Gastrocnemius medialis (tissue), 4 donors: ENCODE results near the gene LINGO1. TPM values are rescaled to one million over a fixed set of nuclear protein-coding genes. Genes with fewer than 3 reads are reported as not detected.

Experiments used
- ATAC-seq, 2 donors: fragments of 150-250 bp; one replicate each; pipeline ENCODE4 v1.9.1; 2016
- DNase-seq, 2 donors: peaks; one replicate each; pipeline ENCODE4 v3.0.0-alpha.2; 2019
- H3K27ac ChIP-seq, 4 donors: fragments of 200-600 bp; sonication (generic); 1 replicate in 1 of 4; 2 replicates in 3 of 4; pipeline ENCODE4 v1.5.1; 2016 to 2018; ENCODE audit warnings: mild to moderate bottlenecking in 2 of 4, moderate library complexity in 1 of 4
- H3K27me3 ChIP-seq, 3 donors: fragments of 200-600 bp; sonication (generic) in 2 of 3; 1 replicate in 1 of 3; 2 replicates in 2 of 3; pipeline versions ENCODE4 v1.5.1 to v1.6.0; 2016 to 2019; ENCODE audit warnings: mild to moderate bottlenecking in 1 of 3, moderate library complexity in 1 of 3
- H3K36me3 ChIP-seq, 2 donors: fragments of 200-600 bp; sonication (generic) in 1 of 2; one replicate each; pipeline ENCODE4 v1.5.1; 2017 to 2018
- H3K4me1 ChIP-seq, 2 donors: fragments of 200-600 bp; sonication (generic) in 1 of 2; one replicate each; pipeline ENCODE4 v1.5.1; 2016 to 2017; ENCODE audit warnings: mild to moderate bottlenecking in 2 of 2
- H3K4me3 ChIP-seq, 4 donors: fragments of 200-600 bp; sonication (generic) in 3 of 4; 1 replicate in 1 of 4; 2 replicates in 3 of 4; pipeline ENCODE4 v1.5.1; 2016 to 2019; ENCODE audit warnings: mild to moderate bottlenecking in 2 of 4
- H3K9me3 ChIP-seq, 3 donors: fragments of 200-600 bp; sonication (generic) in 2 of 3; 1 replicate in 1 of 3; 2 replicates in 2 of 3; pipeline ENCODE4 v1.5.1; 2016 to 2019
- POLR2A ChIP-seq, 2 donors: fragments of 450-650 bp; IDR thresholded peaks; one replicate each; pipeline ENCODE4 v1.6.1; 2017; ENCODE audit warnings: antibody characterized with exemption in 2 of 2, mild to moderate bottlenecking in 2 of 2, moderate library complexity in 2 of 2
- in situ Hi-C, 4 donors: fragments of 200-750 bp; cut with MboI; loops; one replicate each; pipeline versions ENCODE4 v1.15.0 to v1.8.0; 2017; ENCODE audit warnings: low sequenced_read_pairs in 4 of 4
- intact Hi-C: fragments of 100-400 bp; cut with DNase I; formaldehyde crosslinking; loops from one replicate; pipeline ENCODE4 v1.15.1; 2023; ENCODE audit warnings: low total_unique reads
- total RNA-seq, 4 donors: library from RNA; depleted of rRNA; stranded (reverse); fragments of >200 nt; gene quantifications; one replicate each; pipeline versions ENCODE4 v1.1.0 to v1.2.3, GENCODE V29; 2016
- TF ChIP-seq, protein P1 (sequence below), 5 experiments: fragments of 450-650 bp in 3 of 5; fragments of 200-600 bp in 2 of 5; sonication (generic) in 2 of 5; IDR thresholded peaks in 4 of 5; conservative IDR thresholded peaks in 1 of 5; 1 replicate in 4 of 5; 2 replicates in 1 of 5; pipeline ENCODE4 v1.5.1; 2016 to 2019; ENCODE audit warnings: antibody characterized with exemption in 5 of 5, mild to moderate bottlenecking in 3 of 5, moderate library complexity in 3 of 5

Gene LINGO1
- total RNA-seq, 4 donors from 2014 or later = 0.94 to 12.8 TPM; not detected in 2

DNA sequence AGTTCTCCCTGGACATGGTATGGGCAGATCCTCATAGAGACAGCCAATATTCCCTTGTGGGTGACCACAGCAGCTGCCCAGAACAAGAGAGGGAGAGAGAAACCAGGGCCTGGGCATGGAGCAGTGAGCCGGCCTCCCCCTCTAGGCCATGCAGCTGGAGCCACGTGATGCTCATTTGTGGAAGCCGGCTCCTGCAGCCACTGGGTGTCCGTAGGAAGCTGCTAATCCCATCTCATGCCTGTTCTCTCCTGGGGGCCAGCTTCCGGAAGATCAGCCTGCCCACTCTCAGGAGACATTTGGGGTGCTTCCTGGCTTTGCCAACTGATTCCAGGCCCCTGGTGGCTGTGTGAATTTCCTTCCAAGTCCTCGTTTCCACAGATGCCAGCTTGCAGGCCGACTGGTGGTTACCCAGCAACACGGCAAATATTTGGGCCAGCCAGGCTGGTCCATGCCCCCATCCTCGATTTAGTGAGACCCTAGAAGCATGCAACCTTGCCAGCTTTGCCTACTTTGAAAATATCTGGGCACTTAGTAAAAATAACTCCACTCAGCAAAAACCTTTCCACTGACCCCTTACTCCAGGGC, 55.3 kb downstream of the LINGO1 start:
- TF ChIP-seq, protein P1, sequence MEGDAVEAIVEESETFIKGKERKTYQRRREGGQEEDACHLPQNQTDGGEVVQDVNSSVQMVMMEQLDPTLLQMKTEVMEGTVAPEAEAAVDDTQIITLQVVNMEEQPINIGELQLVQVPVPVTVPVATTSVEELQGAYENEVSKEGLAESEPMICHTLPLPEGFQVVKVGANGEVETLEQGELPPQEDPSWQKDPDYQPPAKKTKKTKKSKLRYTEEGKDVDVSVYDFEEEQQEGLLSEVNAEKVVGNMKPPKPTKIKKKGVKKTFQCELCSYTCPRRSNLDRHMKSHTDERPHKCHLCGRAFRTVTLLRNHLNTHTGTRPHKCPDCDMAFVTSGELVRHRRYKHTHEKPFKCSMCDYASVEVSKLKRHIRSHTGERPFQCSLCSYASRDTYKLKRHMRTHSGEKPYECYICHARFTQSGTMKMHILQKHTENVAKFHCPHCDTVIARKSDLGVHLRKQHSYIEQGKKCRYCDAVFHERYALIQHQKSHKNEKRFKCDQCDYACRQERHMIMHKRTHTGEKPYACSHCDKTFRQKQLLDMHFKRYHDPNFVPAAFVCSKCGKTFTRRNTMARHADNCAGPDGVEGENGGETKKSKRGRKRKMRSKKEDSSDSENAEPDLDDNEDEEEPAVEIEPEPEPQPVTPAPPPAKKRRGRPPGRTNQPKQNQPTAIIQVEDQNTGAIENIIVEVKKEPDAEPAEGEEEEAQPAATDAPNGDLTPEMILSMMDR (IDR thresholded peaks at IDR 0.05 in 4 of 5, conservative IDR thresholded peaks at IDR 0.05 in 1 of 5) = no peak
- no peak for TF ChIP-seq POLR2A (IDR thresholded peaks at IDR 0.05)
- no peaks in the 10 kb centered on the region for H3K9me3 ChIP-seq
- no peak for ATAC-seq
- H3K27me3 ChIP-seq = no peaks in the 10 kb centered on the region
- intact Hi-C loops (no loop called here), in situ Hi-C loops (no loop called here)
- DNase-seq = no peak
- H3K27ac ChIP-seq = no peak overlapping the region
- H3K36me3 ChIP-seq = no peaks in the 10 kb centered on the region
- no peak overlapping the region for H3K4me3 ChIP-seq
- H3K4me1 ChIP-seq = no peaks in the 10 kb centered on the region

DNA sequence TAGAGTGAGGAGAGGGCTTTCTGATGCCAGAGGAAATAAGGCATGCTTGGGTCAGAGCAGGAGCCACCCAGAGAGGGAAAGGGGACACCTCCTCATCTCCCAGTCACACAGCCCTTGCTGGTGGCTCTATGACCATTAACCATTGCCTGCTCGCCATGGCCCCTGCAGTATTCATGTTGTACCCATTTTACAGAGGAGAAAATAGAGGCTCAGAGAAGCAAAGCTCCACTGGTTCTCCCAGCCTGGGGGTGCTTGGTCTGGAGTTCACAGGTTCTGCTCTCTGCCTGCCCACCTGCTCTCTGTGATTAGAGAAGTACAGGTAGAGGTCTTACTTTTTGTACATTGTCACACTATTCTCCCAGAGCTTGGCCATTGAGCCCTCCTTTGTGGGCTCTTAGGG, 56.2 kb downstream of the LINGO1 start:
- Histone ChIP-seq H3K27ac (no peak overlapping the region), H3K4me1 (no peaks in the 10 kb centered on the region), H3K9me3 (no peaks in the 10 kb centered on the region), H3K36me3 (no peaks in the 10 kb centered on the region), H3K27me3 (no peaks in the 10 kb centered on the region), H3K4me3 (no peak overlapping the region)
- TF ChIP-seq, protein P1 (IDR thresholded peaks at IDR 0.05 in 4 of 5, conservative IDR thresholded peaks at IDR 0.05 in 1 of 5) = no peak
- no peak for TF ChIP-seq POLR2A (IDR thresholded peaks at IDR 0.05)
- ATAC-seq (no peak), DNase-seq (no peak)
- intact Hi-C loops (no loop called here), in situ Hi-C loops (no loop called here)

DNA sequence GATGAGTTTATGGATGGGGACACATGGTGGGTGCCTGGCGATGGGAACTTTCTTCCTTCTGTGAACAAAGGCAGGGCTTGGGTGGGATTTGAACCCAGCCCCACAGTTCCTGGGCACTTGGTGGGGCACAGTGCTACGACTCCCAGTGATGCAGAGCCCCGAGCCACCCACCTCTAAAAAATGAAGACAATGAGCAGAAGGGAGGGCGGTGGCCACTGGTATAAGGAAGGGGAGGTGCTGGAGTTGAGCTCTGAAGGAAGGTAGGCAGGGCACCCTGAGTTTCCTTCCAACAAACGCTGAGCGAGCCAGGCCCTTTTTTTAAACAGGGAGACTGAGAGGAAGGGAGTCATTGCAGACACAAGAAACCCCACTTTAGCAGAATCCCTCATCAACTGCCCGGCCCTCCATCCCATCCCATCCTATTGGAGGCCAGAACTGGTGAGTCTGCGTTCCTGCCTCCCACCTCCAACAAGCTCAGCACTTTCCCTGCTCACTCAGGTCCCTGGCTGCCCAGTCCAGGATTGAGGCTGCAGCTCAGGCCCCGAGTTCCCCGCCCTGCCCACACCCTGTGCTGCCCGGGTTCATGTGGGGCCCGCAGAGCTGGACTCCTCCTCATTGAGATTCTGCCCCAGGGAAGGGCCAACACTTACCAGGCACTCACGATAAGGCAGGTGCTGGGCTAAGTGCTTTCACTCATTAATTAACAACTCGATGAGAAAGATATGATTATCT, 57.3 kb downstream of the LINGO1 start:
- TF ChIP-seq, protein P1 (IDR thresholded peaks at IDR 0.05 in 4 of 5, conservative IDR thresholded peaks at IDR 0.05 in 1 of 5) = no peak
- TF ChIP-seq POLR2A (IDR thresholded peaks at IDR 0.05) = no peak
- Histone ChIP-seq H3K9me3 (no peaks in the 10 kb centered on the region), H3K27me3 (no peaks in the 10 kb centered on the region), H3K4me1 (no peaks in the 10 kb centered on the region), H3K27ac (no peak overlapping the region), H3K4me3 (no peak overlapping the region), H3K36me3 (no peaks in the 10 kb centered on the region)
- in situ Hi-C loops = no loop called here
- DNase-seq (no peak), ATAC-seq (no peak)
- intact Hi-C loops = no loop called here

DNA sequence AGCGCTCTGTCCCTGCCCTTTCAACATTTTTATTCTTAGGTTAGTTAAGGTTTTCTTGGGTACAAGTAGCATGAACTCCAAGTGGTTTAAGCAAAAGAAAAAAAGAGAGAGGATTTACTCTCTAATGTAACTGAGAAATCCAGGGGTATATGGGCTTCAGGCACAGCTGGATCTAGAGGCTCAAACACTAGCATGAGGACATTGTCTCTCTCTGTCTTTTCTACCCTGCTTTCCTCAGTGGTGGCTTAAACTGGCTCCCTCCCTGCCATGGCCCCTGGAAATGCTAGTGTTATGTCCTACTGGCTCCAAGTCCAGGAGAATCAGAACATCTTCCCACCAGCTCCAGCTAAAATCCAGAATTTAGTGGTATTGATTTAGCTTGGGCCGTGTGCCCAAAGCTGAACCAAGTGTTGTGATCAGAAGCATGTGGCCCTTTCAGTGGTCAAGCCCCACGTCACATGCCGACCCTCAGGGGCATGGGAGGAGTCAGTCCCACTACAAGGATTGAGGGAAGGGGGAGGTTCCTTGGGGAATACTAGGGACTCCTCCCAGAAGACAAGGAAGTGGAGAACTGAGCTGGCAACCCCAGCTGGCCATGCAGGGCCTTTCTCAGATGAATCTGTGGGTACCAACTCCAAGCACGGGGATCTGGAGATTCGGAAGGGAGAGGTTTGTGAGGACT, 58.0 kb downstream of the LINGO1 start:
- no peak overlapping the region for H3K27ac ChIP-seq
- no peaks in the 10 kb centered on the region for H3K36me3 ChIP-seq
- TF ChIP-seq, protein P1 (IDR thresholded peaks at IDR 0.05 in 4 of 5, conservative IDR thresholded peaks at IDR 0.05 in 1 of 5) = no peak
- TF ChIP-seq POLR2A (IDR thresholded peaks at IDR 0.05) = no peak
- intact Hi-C loops (no loop called here), in situ Hi-C loops (no loop called here)
- no peaks in the 10 kb centered on the region for H3K9me3 ChIP-seq
- H3K4me3 ChIP-seq = no peak overlapping the region
- DNase-seq = no peak
- no peak for ATAC-seq
- no peaks in the 10 kb centered on the region for H3K27me3 ChIP-seq
- peaks cover 0 to under 1% of the 10 kb centered on the region in 2 donors for H3K4me1 ChIP-seq
